Activated CD4-positive, alpha-beta T cell treated with anti-CD3 and anti-CD28 coated beads, Interleukin-2, amount 50 U/mL, for 16 hours (primary cell): ENCODE data around the gene CTU1.
"Not testable (repeated sequence)": the region's sequence is repeated elsewhere in the genome, so short reads cannot be mapped to it uniquely, and the experiment has no call there.

ENCODE experiments used
- DNase-seq: peaks from one replicate; pipeline ENCODE4 v3.0.0-alpha.2; 2020

The CTU1 gene

GRCh38 chr19:51108066-51108804 is at the start of gene CTU1:
Gene CTU1, minus strand, starts transcription at chr19:51108409. Its CDS starts 3,840 bp downstream, at chr19:51104569.
- DNase-seq: peak; percentile 100

GRCh38 chr19:51157265-51157664 is 49.1 kb upstream of the CTU1 start:
- DNase-seq: no peak

- no peak for DNase-seq
Measured at GRCh38 chr19:51156710-51157109, 48.5 kb upstream of the CTU1 start.

GRCh38 chr19:51150627-51151026 is 42.4 kb upstream of the CTU1 start:
- no peak for DNase-seq

- DNase-seq: no peak
Measured at GRCh38 chr19:51148580-51148979, 40.4 kb upstream of the CTU1 start.

- no peak for DNase-seq
Measured at GRCh38 chr19:51147663-51148062, 39.5 kb upstream of the CTU1 start.

GRCh38 chr19:51146751-51147150 is 38.5 kb upstream of the CTU1 start:
- DNase-seq: no peak

GRCh38 chr19:51145916-51146493 is 37.8 kb upstream of the CTU1 start:
- DNase-seq: no peak

- no peak for DNase-seq
Measured at GRCh38 chr19:51144482-51145045, 36.4 kb upstream of the CTU1 start.

- no peak for DNase-seq
Measured at GRCh38 chr19:51143486-51143885, 35.3 kb upstream of the CTU1 start.

- DNase-seq: not testable (repeated sequence)
Measured at GRCh38 chr19:51142809-51143475, 34.7 kb upstream of the CTU1 start.

GRCh38 chr19:51142119-51142518 is 33.9 kb upstream of the CTU1 start, which contains the start of gene SIGLEC7:
Gene SIGLEC7, plus strand, starts transcription at chr19:51142301. Its CDS starts 69 bp downstream, at chr19:51142370.
- DNase-seq: no peak

- no peak for DNase-seq
Measured at GRCh38 chr19:51141181-51141580, 33.0 kb upstream of the CTU1 start.

- DNase-seq: no peak
Measured at GRCh38 chr19:51140441-51140840, 32.2 kb upstream of the CTU1 start.

GRCh38 chr19:51139299-51140014 is 31.2 kb upstream of the CTU1 start:
- DNase-seq: no peak

GRCh38 chr19:51138549-51138979 is 30.4 kb upstream of the CTU1 start:
- no peak for DNase-seq

- DNase-seq: no peak
Measured at GRCh38 chr19:51137792-51138425, 29.7 kb upstream of the CTU1 start.

GRCh38 chr19:51136851-51137551 is 28.8 kb upstream of the CTU1 start:
- DNase-seq: no peak

- DNase-seq: no peak
Measured at GRCh38 chr19:51135986-51136762, 28.0 kb upstream of the CTU1 start.

- no peak for DNase-seq
Measured at GRCh38 chr19:51135004-51135403, 26.8 kb upstream of the CTU1 start.
